ENCODE results near the gene CLSTN1. TPM values are rescaled to one million over a fixed set of nuclear protein-coding genes. Genes with fewer than 3 reads are reported as not detected.

Gene CLSTN1
- total RNA-seq, 1 experiment from 2014 or later, result 52.4 TPM

GRCh38 chr1:9844106-9844505, 20.3 kb upstream of the CLSTN1 start:
- Histone ChIP-seq H3K27ac (no peak overlapping the region), H3K27me3 (no peaks in the 10 kb centered on the region), H3K4me3 (no peak overlapping the region), H3K9me3 (replicated peaks) (no peaks in the 10 kb centered on the region), H3K36me3 (no peaks in the 10 kb centered on the region), H3K4me1 (peaks cover 29% of the 10 kb centered on the region)
- DNase-seq, result no peak

- no peak overlapping the region for H3K4me3 ChIP-seq
- H3K27me3 ChIP-seq, result no peaks in the 10 kb centered on the region
- H3K4me1 ChIP-seq, result peaks cover 34% of the 10 kb centered on the region
- no peak overlapping the region for H3K27ac ChIP-seq
- no peaks in the 10 kb centered on the region for H3K36me3 ChIP-seq
- no peak for DNase-seq
- H3K9me3 ChIP-seq (replicated peaks), result no peaks in the 10 kb centered on the region
Observed at GRCh38 chr1:9843576-9843945, 19.8 kb upstream of the CLSTN1 start.

- H3K4me3 ChIP-seq, result no peak overlapping the region
- DNase-seq, result no peak
- H3K27me3 ChIP-seq, result no peaks in the 10 kb centered on the region
- no peaks in the 10 kb centered on the region for H3K36me3 ChIP-seq
- no peaks in the 10 kb centered on the region for H3K9me3 ChIP-seq (replicated peaks)
- H3K27ac ChIP-seq, result no peak overlapping the region
- H3K4me1 ChIP-seq, result peaks cover 35% of the 10 kb centered on the region
Observed at GRCh38 chr1:9842781-9843575, 19.2 kb upstream of the CLSTN1 start.

DNA sequence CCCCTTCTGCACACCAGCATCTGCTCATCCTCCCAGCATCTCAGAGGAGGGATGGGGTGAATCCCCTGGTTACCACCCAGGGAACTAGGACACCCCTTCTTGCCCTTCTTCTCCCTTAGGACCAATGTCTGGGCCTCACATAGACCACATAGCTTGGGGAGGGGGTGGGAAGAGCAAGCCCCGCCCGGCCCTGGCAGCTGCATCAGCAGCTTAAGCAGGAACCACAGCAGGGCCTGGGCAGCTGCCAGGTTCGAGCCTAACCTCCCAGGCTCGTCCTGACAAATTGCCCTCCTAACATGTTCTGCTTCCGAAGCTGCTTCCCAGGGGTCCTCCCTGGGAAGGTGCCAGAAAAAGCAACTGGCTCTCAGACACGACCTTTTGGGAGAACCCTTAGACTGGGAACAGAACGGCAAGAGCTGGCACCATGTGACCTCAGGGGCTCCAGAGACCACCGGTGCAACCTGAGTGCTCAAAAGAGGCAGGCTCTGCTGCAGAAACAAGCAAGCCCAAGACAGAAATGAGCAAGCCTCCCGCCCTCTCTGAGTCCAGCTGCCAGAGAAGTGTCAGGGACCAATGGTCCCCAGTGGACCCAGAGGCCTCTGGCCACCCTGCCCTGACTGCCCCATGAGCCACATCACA, 18.4 kb upstream of the CLSTN1 start:
- Histone ChIP-seq H3K4me3 (no peak overlapping the region), H3K27ac (peak overlapping the region; percentile 9; the same call in 1 of the 2 replicates), H3K27me3 (no peaks in the 10 kb centered on the region), H3K9me3 (replicated peaks) (no peaks in the 10 kb centered on the region), H3K4me1 (peaks cover 35% of the 10 kb centered on the region), H3K36me3 (no peaks in the 10 kb centered on the region)
- peak; percentile 92 to 93 for DNase-seq

GRCh38 chr1:9841460-9841859, 17.7 kb upstream of the CLSTN1 start:
- H3K36me3 ChIP-seq, result no peaks in the 10 kb centered on the region
- no peak for DNase-seq
- no peaks in the 10 kb centered on the region for H3K27me3 ChIP-seq
- H3K4me1 ChIP-seq, result peaks cover 35% of the 10 kb centered on the region
- peak overlapping the region; percentile 9; the same call in 1 of the 2 replicates for H3K27ac ChIP-seq
- no peaks in the 10 kb centered on the region for H3K9me3 ChIP-seq (replicated peaks)
- no peak overlapping the region for H3K4me3 ChIP-seq

DNA sequence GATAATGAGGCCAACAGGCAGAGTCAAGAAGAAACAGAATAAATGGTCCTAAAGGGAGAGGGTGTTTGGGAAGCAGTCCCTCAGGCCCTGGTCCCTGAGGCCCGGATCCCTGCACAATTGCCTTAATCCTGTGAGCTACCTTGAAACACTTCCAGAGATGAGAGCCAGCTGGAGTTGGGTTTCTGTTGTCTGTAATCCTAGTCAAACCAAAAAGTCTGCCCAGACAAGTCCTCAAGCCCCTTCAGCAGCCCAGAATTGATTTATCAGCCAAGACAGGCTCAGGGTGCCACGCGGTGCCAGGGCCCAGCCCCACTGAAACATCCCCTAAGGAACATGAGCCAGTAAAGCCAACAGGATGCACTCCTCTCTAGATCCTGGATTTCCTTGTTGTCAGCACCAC, 16.4 kb upstream of the CLSTN1 start:
- H3K4me1 ChIP-seq, result peaks cover 38% of the 10 kb centered on the region

DNA sequence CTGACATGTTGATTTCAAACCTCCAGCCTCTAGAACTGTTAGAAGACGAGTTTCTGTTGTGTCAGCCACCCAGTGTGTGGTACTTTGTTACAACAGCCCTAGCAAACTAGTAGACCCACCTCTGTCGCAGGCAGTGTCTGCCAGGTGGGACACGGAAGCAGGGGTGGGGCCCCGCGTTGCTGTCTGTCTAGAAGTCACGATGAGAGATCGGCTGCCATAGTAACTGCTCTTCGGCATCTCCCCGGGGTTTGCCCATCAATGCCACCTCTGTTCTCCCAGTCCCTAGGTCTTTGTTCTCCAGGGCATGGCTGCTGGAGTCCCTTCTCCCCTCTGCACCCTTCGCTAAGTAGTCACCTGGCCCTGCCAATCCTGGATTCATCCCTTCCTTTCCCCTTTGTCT, 15.2 kb upstream of the CLSTN1 start:
- Histone ChIP-seq H3K4me1 (peaks cover 38% of the 10 kb centered on the region), H3K9me3 (replicated peaks) (no peaks in the 10 kb centered on the region), H3K36me3 (no peaks in the 10 kb centered on the region), H3K27me3 (no peaks in the 10 kb centered on the region), H3K27ac (no peak overlapping the region), H3K4me3 (no peak overlapping the region)
- peak; percentile 79 to 89 for DNase-seq

More for the DNA sequence above, 16.4 kb upstream of the CLSTN1 start:
- peak in 1 of 2 experiments; percentile 76 for DNase-seq
- H3K27ac ChIP-seq, result no peak overlapping the region
- H3K4me3 ChIP-seq, result no peak overlapping the region
- H3K27me3 ChIP-seq, result no peaks in the 10 kb centered on the region
- H3K9me3 ChIP-seq (replicated peaks), result no peaks in the 10 kb centered on the region
- no peaks in the 10 kb centered on the region for H3K36me3 ChIP-seq

DNA sequence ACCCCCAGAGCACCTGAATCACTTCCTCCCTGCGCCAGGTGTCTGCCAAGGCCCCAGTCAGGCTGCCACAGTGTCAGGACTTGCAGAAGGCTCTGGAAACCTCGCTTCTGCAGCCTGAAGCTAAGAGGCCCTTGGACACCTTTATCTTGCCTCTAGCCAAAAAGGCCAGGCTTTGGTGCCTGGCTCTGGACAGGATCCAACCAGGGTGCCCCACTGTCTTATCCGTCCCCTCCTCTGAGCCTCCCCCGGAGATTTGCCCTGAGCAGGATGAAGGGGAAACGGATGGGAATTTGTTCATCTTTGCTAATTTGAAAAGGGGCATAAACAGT, 12.8 kb upstream of the CLSTN1 start:
- H3K27me3 ChIP-seq, result no peaks in the 10 kb centered on the region
- peaks cover 27% of the 10 kb centered on the region for H3K4me1 ChIP-seq
- no peak overlapping the region for H3K4me3 ChIP-seq
- DNase-seq, result no peak
- H3K27ac ChIP-seq, result no peak overlapping the region
- H3K36me3 ChIP-seq, result no peaks in the 10 kb centered on the region
- no peaks in the 10 kb centered on the region for H3K9me3 ChIP-seq (replicated peaks)

GRCh38 chr1:9835758-9836631, 12.2 kb upstream of the CLSTN1 start:
- Histone ChIP-seq H3K27me3 (no peaks in the 10 kb centered on the region), H3K4me3 (peak overlapping the region; percentile 19), H3K9me3 (replicated peaks) (no peaks in the 10 kb centered on the region), H3K4me1 (peaks cover 24% of the 10 kb centered on the region), H3K27ac (no peak overlapping the region), H3K36me3 (no peaks in the 10 kb centered on the region)
- peak; percentile 73 to 77 for DNase-seq

DNA sequence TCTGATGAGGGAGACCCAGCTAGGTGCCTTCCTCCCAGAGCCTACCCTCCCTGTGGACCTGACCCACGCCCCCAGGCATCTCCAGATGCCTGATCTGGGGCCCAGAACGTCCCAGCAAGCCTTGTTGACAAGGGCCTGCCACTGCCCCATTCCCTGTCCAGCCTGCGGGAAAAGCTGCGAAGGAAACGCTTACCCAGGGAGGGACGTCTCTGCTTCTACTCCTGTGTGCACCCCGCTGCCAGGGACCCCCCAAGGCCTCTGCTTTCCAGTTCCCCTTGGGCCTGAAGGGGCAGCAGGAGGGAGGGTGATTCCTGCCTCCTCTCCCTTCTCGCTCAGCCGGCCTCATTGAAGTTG, 11.6 kb upstream of the CLSTN1 start:
- no peaks in the 10 kb centered on the region for H3K9me3 ChIP-seq (replicated peaks)
- H3K4me1 ChIP-seq, result peaks cover 22% of the 10 kb centered on the region
- H3K4me3 ChIP-seq, result peak overlapping the region; percentile 19
- DNase-seq, result no peak
- no peak overlapping the region for H3K27ac ChIP-seq
- no peaks in the 10 kb centered on the region for H3K27me3 ChIP-seq
- no peaks in the 10 kb centered on the region for H3K36me3 ChIP-seq

DNA sequence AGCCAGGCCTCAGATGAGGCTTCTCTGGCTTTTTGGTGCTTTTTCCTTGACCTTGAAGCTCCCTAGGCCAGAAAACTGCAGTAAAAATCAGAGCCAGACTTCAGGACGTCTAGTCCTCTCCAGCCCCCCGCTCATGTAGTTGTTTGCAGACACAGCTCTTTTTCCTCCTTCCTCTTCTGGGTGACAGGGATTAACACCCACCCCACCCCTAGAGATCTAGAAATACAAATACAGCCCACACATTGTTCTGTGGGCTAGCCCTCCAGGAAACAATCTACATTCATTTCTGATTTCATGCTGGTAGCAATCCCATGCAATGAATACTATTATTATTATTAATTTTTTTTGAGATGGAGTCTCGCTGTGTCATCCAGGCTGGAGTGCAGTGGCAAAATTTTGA, 9.9 kb upstream of the CLSTN1 start:
- Histone ChIP-seq H3K4me1 (peaks cover 5% of the 10 kb centered on the region), H3K9me3 (replicated peaks) (no peaks in the 10 kb centered on the region), H3K27ac (no peak overlapping the region), H3K36me3 (no peaks in the 10 kb centered on the region), H3K27me3 (no peaks in the 10 kb centered on the region), H3K4me3 (no peak overlapping the region)
- DNase-seq, result no peak

- Histone ChIP-seq H3K27ac (no peak overlapping the region), H3K9me3 (replicated peaks) (no peaks in the 10 kb centered on the region), H3K27me3 (no peaks in the 10 kb centered on the region; the same call in 1 of the 2 replicates), H3K36me3 (no peaks in the 10 kb centered on the region), H3K4me3 (no peak overlapping the region), H3K4me1 (peaks cover 2% of the 10 kb centered on the region; the same call in 1 of the 2 replicates)
- no peak for DNase-seq
Observed at GRCh38 chr1:9827558-9828185, 3.9 kb upstream of the CLSTN1 start.

GRCh38 chr1:9826616-9827015, 2.9 kb upstream of the CLSTN1 start:
- H3K27ac ChIP-seq, result no peak overlapping the region
- no peak overlapping the region for H3K4me3 ChIP-seq
- peaks cover 7% of the 10 kb centered on the region for H3K4me1 ChIP-seq
- no peaks in the 10 kb centered on the region for H3K36me3 ChIP-seq
- DNase-seq, result no peak
- no peaks in the 10 kb centered on the region; the same call in 1 of the 2 replicates for H3K27me3 ChIP-seq
- H3K9me3 ChIP-seq (replicated peaks), result no peaks in the 10 kb centered on the region

DNA sequence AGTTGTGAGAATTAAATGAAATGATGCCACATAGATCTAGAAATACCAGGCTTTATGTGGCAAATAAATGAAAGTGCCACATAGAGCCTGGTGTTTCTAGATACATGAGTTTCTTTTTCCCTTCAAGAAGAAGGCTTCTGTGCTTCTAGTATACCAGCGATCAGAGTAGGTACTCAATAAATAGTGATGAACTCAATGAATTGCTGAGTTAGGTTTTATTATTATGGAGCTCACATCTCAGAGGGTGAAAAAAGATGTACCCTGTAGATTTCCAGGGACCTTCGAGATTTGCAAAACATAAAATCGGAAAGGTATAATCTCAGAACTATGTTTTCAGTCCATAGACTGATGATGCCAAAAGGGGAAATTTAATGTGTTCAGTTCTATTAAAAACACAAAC, 2.3 kb upstream of the CLSTN1 start:
- no peak overlapping the region for H3K27ac ChIP-seq
- H3K36me3 ChIP-seq, result no peaks in the 10 kb centered on the region
- H3K4me1 ChIP-seq, result peaks cover 11% of the 10 kb centered on the region
- DNase-seq, result no peak
- no peaks in the 10 kb centered on the region for H3K9me3 ChIP-seq (replicated peaks)
- no peaks in the 10 kb centered on the region; the same call in 1 of the 2 replicates for H3K27me3 ChIP-seq
- H3K4me3 ChIP-seq, result no peak overlapping the region
